Activated CD4-positive, alpha-beta T cell treated with anti-CD3 and anti-CD28 coated beads, Interleukin-2, amount 50 U/mL, for 4 hours (primary cell): ENCODE results near the gene NUDT7.

ENCODE experiments used
- DNase-seq, 2 experiments: peaks; one replicate each; pipeline ENCODE4 v3.0.0-alpha.2; 2020

NUDT7 gene

DNA sequence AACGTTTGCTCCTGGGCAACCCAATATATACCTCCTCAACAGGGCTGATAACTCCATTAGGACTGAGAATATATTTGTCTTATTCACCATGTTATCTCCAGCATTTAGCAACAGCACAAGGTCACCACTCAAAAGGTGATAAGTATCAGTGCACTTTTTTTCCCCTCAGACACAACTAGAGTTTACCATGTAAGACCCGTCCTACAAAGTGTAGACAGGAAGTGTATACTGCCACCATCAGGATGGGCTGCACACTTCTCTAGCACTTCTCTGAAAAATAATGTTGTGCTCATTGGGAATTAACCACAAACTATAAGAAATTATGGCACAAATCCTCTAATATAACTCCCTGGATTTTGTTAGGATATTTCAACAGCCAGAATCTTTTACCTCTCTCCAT is 60.4 kb downstream of the NUDT7 start:
- no peak for DNase-seq

DNA sequence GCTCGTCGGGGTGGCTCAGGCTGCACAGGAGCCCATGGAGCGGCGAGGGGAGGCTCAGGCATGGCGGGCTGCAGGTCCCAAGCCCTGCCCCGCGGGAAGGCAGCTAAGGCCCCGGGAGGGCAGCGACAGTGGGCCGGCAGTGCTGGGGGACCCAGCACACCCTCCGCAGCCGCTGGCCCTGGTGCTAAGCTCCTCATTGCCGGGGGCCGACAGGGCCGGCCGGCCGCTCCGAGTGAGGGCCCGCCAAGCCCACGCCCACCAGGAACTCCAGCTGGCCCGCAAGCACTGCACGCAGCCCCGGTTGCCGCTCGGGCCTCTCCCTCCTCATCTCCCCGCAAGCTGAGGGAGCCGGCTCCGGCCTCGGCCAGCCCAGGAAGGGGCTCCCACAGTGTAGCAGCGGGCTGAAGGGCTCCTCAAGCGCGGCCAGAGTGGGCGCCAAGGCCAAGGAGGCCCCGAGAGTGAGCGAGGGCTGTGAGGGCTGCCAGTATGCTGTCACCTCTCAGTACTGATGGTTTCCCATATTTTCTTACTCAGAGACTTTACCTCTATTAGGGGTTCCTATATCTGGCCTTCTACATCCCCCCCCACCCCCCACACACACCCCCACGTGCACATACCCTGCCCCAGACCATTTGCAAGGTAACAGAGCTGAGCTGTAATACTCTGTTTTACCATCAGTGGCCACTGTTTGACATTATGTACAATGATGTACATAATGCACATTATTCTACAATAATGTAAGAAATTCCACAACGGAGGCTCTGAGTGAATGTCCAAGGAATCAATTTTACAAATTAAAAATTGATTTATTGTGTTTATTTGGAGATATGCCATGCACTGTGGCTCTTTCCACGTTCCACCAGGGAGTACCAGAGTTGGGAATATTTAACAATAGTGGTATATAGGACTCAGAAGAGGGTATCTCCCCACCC is 62.4 kb downstream of the NUDT7 start:
- DNase-seq, result no peak

DNA sequence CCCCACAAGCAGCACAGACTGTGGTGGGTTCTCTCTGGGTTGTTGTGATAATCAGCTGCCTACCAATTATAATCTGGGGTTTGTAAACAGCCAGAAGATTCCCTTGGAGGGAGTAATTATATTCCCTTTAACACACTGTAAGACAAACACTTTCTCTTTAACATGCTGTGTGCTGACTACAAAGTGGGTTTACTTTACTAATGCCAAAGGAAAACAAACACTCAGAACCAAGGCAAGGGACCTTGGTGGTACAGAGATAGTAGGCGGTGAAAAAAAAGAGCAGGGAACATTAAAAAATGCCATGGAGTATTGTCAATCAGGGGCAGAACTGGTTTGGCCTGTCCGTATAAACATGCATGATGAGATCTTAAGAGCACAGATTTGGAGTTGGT is 63.1 kb downstream of the NUDT7 start:
- DNase-seq, result no peak

DNA sequence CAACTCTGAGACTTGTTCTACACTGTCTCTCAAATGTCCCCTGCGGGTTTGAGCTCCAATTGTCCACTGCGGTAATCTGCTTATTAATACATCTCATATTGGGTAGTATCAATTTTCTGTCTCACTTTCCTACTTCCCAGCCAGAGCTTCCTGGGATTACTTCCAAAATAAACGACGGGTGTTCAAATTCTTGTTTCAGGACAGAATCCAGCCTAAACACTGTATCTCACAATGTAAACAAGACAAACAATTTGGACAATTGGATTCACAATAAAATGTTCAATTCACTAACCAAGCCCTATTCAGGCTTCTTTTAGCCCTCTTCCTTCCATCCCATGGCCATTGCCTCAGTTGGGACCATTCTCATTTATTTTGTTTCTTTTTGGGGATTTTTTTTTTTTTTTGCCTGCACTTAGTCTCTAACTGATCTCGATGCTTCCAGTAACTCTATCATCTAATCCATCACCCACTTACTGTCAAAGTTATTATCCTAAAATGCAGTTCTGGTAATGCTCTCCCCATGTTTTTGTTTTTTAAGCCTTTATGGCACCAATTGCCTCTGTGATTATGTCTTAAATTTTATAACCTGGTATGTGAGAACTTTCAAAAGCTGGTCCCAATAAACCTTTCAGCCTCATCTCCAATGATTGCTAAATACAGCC is 64.0 kb downstream of the NUDT7 start:
- DNase-seq, result no peak

DNA sequence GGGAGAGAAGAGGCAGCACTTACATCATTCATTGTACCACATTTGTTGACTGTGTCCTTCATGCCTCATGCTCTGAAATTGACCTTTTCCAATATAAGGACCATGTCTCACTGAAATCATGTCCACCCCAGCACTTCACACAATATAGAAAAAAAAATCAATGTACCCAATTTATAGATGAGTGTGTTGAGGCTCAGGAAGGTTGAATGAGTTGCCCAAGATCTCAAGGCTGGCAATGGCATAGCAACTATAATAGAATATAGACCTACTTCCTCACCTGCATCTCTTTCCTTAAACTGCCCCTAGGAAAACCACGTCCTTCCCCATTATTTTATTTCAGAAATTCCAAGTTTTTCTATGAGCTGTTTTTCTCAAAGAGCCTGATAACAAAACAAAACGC is 65.1 kb downstream of the NUDT7 start:
- DNase-seq, result no peak

DNA sequence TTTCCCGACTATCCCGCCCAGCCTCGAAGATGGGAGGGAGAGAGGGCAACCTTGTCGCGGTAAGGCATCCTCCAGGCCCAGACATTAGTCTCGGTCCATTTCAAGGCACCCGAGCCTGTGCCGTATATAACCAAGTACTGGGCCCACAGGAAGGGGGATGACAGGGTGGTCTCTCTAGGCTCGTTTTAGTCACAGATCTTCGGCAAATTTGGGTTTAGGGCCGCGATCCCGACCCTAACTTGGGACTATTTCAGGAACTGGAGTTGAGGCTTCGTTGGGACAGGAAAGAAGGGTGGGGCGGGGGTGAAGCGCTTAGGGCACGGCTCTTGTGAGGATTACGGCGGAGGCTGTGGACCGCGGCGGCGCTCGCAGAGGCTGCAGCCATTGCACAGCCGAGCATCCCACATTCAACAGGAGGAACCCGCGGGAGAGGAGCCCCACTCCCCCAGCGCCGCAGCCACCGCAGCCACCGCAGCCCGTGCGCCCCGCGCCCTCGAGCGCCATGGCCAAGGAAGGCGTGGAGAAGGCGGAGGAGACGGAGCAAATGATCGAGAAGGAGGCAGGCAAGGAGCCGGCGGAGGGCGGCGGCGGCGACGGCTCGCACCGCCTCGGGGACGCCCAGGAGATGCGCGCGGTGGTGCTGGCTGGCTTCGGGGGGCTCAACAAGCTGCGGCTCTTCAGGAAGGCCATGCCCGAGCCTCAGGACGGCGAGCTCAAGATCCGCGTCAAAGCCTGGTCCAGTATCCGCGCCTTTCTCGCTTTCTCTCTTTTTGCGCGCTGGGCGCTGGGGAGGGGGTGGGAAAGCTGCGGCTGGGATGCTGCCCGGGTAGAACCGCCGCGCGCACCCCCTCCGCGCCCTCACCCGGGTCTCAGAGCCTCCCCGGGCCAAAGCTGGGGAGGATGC is 66.1 kb downstream of the NUDT7 start, which contains the start of gene VAT1L:
Gene VAT1L, plus strand, starts transcription at position 384 of the 904 bp plus-strand sequence. Its CDS starts 119 bp downstream, at position 503.
- DNase-seq, result no peak

DNA sequence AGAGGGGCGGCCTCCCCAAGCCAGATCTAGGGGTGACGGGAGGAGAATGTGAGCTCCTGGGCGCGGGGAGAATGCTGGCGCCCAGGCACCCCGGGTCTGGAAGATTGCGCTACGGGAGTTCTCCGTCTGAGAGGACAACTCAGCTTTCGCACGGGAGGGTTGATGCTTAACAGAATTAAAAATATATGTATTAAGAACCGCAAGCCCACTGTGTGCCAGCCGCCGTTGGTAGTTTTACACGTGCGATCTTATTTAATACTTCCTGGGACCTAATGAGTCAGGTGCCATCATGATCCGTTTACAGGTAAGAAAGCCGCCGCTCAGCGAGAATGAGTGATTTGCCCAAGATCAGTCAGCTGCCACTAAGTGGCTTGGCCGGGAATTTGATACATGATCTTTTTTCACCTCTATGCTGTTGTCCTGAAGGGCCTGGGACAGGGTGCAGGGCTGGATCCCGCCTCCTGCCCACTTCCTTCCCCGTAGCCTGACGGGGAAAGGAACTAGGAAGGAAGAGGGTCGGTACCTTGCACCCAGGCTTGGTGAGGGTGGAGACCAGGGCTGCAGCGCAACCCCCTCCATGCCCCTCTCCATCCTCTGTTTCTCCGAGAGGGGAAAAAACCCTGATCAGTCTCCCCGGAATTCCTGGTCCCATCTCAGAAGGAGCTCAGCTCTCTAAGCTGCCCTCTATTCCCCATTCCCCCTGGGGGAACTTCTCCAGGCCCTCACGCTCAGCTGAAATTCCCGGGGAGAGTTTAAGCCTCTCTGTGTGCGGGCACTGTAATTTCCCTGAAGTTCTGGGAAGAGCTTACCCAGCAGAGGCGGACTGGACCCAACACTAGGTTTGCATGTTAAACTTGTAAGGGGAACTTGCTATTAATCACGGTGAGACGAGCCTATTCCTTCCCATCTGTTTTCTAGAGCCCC is 67.0 kb downstream of the NUDT7 start:
- DNase-seq, result no peak

DNA sequence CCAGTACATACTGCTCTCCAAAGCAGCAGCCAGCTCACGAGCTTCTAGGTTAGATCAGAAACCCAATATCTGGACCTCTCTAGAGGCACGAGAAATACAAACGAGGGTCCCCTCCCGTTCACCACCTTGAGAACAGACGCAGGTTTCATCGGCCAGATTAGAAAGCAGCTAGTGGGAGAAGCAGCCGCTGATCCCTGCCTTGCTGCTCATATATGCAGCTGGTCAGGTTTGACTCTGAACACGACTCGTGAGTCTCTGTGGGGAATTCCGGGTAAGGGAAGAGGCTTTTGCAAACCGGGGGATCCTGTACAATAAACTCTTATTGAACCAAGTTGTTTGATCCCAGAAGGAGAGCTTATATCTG is 67.7 kb downstream of the NUDT7 start:
- no peak for DNase-seq

DNA sequence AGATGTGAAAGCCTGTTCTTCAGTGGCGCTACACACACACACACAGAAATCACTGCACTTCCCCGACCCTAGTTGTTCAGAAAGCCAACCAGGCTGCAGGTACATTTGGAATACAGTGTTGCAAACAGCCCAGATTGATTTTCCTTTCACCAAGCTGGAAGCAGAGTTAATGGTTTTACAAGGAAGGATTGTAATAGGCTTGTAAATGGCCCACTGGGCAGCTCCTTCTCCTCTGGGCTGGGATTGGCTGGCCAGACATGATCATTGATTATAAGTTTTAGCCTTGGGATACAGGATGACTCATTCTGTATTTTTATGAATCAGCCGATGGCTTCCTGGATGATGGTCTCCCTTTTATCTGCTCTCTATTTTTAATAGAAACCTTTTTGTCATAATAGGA is 68.6 kb downstream of the NUDT7 start:
- DNase-seq, result no peak
